OCI-LY3 (cell line): ENCODE results near the gene C17orf50.

Experiments used
- EZH2phosphoT487 ChIP-seq: fragments of 200-600 bp; shearing (Covaris generic); IDR thresholded peaks from 2 replicates; pipeline ENCODE4 v1.6.1; 2018; ENCODE audit warnings: antibody characterized with exemption, mixed run types, low read depth
- TF ChIP-seq, protein P1 (sequence below): fragments of 200-600, 300-600 bp; sonication (generic); IDR thresholded peaks from 2 replicates; pipeline ENCODE4 v1.5.1; 2014; ENCODE audit warnings: antibody characterized with exemption, low read length, low read depth

DNA sequence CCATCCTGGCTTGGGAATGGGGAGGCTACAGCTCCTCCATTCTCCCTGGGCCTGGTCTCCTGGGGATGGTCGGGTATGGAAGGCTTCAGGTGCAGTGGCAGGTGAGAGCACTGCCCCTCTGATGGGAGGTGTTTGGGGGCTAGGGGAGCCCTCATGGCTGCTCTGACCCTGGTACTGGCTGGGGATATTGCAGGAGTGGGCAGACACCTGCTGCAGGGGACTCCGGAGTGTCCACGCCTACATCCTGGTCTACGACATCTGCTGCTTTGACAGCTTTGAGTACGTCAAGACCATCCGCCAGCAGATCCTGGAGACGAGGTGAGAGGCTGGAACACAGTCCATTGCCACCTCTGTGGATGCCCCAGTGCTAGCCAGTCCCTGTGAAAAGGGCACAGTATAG, 20.5 kb upstream of the C17orf50 start:
- TF ChIP-seq, protein P1, sequence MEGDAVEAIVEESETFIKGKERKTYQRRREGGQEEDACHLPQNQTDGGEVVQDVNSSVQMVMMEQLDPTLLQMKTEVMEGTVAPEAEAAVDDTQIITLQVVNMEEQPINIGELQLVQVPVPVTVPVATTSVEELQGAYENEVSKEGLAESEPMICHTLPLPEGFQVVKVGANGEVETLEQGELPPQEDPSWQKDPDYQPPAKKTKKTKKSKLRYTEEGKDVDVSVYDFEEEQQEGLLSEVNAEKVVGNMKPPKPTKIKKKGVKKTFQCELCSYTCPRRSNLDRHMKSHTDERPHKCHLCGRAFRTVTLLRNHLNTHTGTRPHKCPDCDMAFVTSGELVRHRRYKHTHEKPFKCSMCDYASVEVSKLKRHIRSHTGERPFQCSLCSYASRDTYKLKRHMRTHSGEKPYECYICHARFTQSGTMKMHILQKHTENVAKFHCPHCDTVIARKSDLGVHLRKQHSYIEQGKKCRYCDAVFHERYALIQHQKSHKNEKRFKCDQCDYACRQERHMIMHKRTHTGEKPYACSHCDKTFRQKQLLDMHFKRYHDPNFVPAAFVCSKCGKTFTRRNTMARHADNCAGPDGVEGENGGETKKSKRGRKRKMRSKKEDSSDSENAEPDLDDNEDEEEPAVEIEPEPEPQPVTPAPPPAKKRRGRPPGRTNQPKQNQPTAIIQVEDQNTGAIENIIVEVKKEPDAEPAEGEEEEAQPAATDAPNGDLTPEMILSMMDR, result no peak
- TF ChIP-seq EZH2phosphoT487, result no peak
